DOHH2 (cell line): ENCODE results near the gene AJUBA.

Experiments used
- CTCF ChIP-seq: fragments of 200-600 bp; sonication (generic); IDR thresholded peaks from one replicate; pipeline ENCODE4 v1.5.1; 2014; ENCODE audit warnings: antibody characterized with exemption, mild to moderate bottlenecking, low read depth, low read length; ENCODE audit not compliant: poor library complexity, severe bottlenecking
- EZH2phosphoT487 ChIP-seq: fragments of 200-600 bp; sonication (generic); IDR thresholded peaks from 2 replicates; pipeline ENCODE4 v1.6.1; 2017; ENCODE audit warnings: borderline replicate concordance, mild to moderate bottlenecking, antibody characterized with exemption, low read length, moderate library complexity, mixed read lengths

- TF ChIP-seq CTCF (no peak), EZH2phosphoT487 (no peak)
These were observed 30.9 kb upstream of the AJUBA start for GRCh38 chr14:23013054-23013748.
